ENCODE results near the gene FOXC2.

The FOXC2 gene

DNA sequence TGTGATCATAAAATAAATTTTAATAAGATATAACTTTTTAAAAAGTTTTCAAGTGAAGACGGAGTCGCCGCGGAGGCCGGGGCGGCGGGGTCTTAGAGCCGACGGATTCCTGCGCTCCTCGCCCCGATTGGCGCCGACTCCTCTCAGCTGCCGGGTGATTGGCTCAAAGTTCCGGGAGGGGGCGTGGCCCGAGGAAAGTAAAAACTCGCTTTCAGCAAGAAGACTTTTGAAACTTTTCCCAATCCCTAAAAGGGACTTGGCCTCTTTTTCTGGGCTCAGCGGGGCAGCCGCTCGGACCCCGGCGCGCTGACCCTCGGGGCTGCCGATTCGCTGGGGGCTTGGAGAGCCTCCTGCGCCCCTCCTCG, at the start of gene FOXC2:
Gene FOXC2, plus strand, starts transcription at position 229 of the 365 bp plus-strand sequence. CDS start 507 bp downstream, outside the sequence.
- DNase-seq (ENCODE audit: low read depth, low spot score): no peak
- ChIA-PET CTCF (interaction anchor here (1.0 to 16.0 kb wide), 5 partner anchors 115 to 714 kb away, joined by 3 to 309 read pairs (median 5); no protein-coding TSS in a partner anchor), POLR2A (interaction anchor here (1.2 to 1.8 kb wide), 4 partner anchors 9 to 496 kb away, joined by 5 to 9 read pairs (median 5); no protein-coding TSS in a partner anchor)
- TF ChIP-seq, protein P1, sequence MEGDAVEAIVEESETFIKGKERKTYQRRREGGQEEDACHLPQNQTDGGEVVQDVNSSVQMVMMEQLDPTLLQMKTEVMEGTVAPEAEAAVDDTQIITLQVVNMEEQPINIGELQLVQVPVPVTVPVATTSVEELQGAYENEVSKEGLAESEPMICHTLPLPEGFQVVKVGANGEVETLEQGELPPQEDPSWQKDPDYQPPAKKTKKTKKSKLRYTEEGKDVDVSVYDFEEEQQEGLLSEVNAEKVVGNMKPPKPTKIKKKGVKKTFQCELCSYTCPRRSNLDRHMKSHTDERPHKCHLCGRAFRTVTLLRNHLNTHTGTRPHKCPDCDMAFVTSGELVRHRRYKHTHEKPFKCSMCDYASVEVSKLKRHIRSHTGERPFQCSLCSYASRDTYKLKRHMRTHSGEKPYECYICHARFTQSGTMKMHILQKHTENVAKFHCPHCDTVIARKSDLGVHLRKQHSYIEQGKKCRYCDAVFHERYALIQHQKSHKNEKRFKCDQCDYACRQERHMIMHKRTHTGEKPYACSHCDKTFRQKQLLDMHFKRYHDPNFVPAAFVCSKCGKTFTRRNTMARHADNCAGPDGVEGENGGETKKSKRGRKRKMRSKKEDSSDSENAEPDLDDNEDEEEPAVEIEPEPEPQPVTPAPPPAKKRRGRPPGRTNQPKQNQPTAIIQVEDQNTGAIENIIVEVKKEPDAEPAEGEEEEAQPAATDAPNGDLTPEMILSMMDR (IDR thresholded peaks at IDR 0.05; ENCODE audit: insufficient read depth, low read length, missing control alignments): no peak
- H3K4me3 ChIP-seq (ENCODE audit: low read depth, low read length): peak within 1 kb of the TSS; percentile 91

- no peak for DNase-seq (ENCODE audit: low read depth, low spot score)
- ChIA-PET CTCF (interaction anchor here (0.5 to 16.8 kb wide), 70 partner anchors 10 to 989 kb away, joined by 3 to 685 read pairs (median 5); no protein-coding TSS in a partner anchor), POLR2A (no interaction called here)
- no peak overlapping the region for H3K4me3 ChIP-seq (ENCODE audit: low read depth, low read length)
- TF ChIP-seq, protein P1 (IDR thresholded peaks at IDR 0.05; ENCODE audit: insufficient read depth, low read length, missing control alignments): no peak
Observed at GRCh38 chr16:86517033-86517432, 49.6 kb upstream of the FOXC2 start.

DNA sequence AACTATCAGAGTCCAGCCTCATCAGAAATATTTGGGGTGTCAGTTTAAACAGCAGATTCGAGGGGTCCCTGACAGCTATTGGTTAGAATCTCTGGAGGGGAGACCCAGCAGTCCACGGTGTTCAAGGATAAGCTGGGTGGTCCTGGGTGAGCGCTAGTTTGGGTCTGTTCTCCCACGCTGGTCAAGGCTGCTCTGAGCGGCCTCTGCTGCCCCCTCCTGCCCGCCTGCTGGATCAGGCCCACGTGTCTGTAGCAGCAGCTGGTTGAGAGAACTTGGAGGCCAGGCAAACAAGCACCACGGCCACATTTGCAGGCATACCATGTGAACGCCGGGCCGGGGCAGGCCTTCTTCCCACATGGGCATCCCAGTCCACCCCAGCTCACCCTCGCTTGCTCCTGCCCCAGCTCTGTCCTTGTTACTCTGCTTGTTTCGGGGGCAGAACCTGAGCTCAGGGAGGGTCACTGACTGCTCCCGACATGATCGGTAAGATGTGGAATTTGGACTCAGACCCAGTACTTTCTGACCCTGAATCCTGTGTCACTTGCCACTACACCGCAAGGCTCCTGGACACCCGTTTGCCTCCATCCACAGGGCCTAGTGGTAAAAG, 48.9 kb upstream of the FOXC2 start:
- TF ChIP-seq, protein P1 (IDR thresholded peaks at IDR 0.05; ENCODE audit: insufficient read depth, low read length, missing control alignments): peak; percentile 96
- H3K4me3 ChIP-seq (ENCODE audit: low read depth, low read length): no peak overlapping the region
- POLR2A ChIA-PET: no interaction called here
- CTCF ChIA-PET: interaction anchor here (0.5 to 16.8 kb wide), 83 partner anchors 10 to 990 kb away, joined by 3 to 685 read pairs (median 5); no protein-coding TSS in a partner anchor
- DNase-seq (ENCODE audit: low read depth, low spot score): no peak

- DNase-seq (ENCODE audit: low read depth, low spot score): no peak
- no peak overlapping the region for H3K4me3 ChIP-seq (ENCODE audit: low read depth, low read length)
- CTCF ChIA-PET: interaction anchor here (0.6 to 16.8 kb wide), 55 partner anchors 7 to 699 kb away, joined by 3 to 685 read pairs (median 7); no protein-coding TSS in a partner anchor
- POLR2A ChIA-PET: no interaction called here
- TF ChIP-seq, protein P1 (IDR thresholded peaks at IDR 0.05; ENCODE audit: insufficient read depth, low read length, missing control alignments): no peak
Observed at GRCh38 chr16:86519007-86519648, 47.5 kb upstream of the FOXC2 start.

GRCh38 chr16:86519649-86520316, 46.8 kb upstream of the FOXC2 start:
- H3K4me3 ChIP-seq (ENCODE audit: low read depth, low read length): peak overlapping the region; percentile 37
- ChIA-PET POLR2A (no interaction called here), CTCF (interaction anchor here (0.6 to 16.8 kb wide), 55 partner anchors 8 to 699 kb away, joined by 3 to 685 read pairs (median 4); partner anchors contain the start of gene FOXF1)
- TF ChIP-seq, protein P1 (IDR thresholded peaks at IDR 0.05; ENCODE audit: insufficient read depth, low read length, missing control alignments): peak; percentile 86
- no peak for DNase-seq (ENCODE audit: low read depth, low spot score)

Measured in AG04449 (cell line).